ENCODE data around the gene PFKL. TPM values are rescaled to one million over a fixed set of nuclear protein-coding genes. Genes with fewer than 3 reads are reported as not detected.

The PFKL gene
- total and polyA plus RNA-seq, 2 of the 8 experiments (the other 6 are each of a cell fraction or from before 2014, with no cell fraction given) = 80.2 to 82.3 TPM

DNA sequence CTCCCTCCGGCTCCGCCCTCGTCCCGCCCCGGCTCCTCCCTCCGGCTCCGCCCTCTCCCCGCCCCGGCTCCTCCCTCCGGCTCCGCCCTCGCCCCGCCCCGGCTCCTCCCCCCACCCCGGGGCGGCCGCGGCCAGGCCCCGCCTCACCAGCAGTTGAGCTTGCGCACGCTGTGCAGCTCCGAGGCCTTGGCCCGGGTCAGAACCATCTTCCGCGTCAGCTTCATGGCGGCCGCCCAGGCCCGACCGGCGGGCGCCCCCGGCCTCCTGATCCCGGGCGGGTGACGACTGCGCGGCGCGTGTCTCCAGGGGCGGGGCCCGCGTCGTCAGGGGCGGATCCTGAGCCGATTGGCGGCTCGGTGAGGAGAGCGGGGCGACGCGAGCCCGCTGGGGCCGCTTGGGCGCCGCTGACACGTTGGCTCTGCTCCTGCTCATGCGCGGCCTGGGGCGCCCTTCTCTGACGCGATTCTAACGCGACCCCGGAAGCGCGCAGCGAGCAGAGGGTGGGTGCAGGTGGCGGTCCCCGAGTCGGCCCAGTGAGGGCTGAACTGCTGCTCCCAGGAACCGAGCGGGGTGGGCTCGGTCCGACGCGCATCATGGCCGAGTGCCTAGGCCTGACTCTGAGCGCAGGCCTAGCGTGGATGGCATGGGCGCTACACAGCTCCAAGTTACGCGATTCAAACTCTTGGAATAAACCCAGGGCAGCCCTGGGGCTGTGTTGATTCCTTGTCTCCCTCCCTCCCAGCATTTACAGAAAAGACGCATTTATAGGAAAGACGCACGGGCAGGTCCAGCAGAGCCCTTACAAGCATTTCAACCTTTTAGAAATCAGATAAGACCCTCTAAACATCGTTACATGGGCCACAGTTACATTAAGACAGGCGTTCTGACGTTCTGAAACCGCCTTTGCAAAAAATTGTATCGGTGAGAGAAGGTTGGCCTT is 39.4 kb downstream of the PFKL start, which contains the start of gene CFAP410:
Gene CFAP410 (minus strand): TSS at position 420 of the 940 bp plus-strand sequence. CDS start 196 bp downstream, at position 224.
- H3K4ac ChIP-seq (replicated peaks; ENCODE audit: insufficient read length, low read depth, low read length) = peak within 1 kb of the TSS; percentile 84
- H3K27ac ChIP-seq (ENCODE audit: low read depth, low read length) = peak within 1 kb of the TSS; percentile 88
- H3K23me2 ChIP-seq (ENCODE audit: low read depth, low read length) = peaks cover 6% of the 10 kb centered on the region; the same call in 1 of the 2 replicates
- DNase-seq (ENCODE audit: low read depth in 1 of 2, low spot score in 2 of 2) (peak; percentile 84 to 97), FAIRE-seq (no peak)
- no peak within 1 kb of the TSS for H2AK5ac ChIP-seq (ENCODE audit: low read depth, low read length)
- WGBS, 2 experiments (ENCODE audit: extremely low coverage in 1 of 2, insufficient coverage in 1 of 2, insufficient read length in 1 of 2, insufficient replicate concordance in 2 of 2, low coverage in 1 of 2, low lambda C conversion rate in 2 of 2, missing lambda C conversion rate in 1 of 2) = 6% methylated on average over 39 of the region's 90 CpGs; no CpG with 5 or more reads in 1 of the 2 experiments
- H3K79me2 ChIP-seq (ENCODE audit: control insufficient read depth in 1 of 2, insufficient read depth in 2 of 2, low read length in 2 of 2) = no peaks in the 10 kb centered on the region
- H3K79me1 ChIP-seq (ENCODE audit: low read depth, low read length) = no peaks in the 10 kb centered on the region
- peaks cover 0 to 7% (median under 1%) of the 10 kb centered on the region in 4 experiments; a peak in 2 of 7 replicates for H3K4me1 ChIP-seq (replicated peaks in 1 of 4; ENCODE audit: control insufficient read depth in 3 of 4, insufficient read depth in 4 of 4, low read length in 3 of 4)
- CTCF ChIA-PET (ENCODE audit: partially characterized antibody) = interaction anchor here (0.6 to 1.6 kb wide), 7 partner anchors 12 to 105 kb away, joined by 3 to 4 read pairs (median 3); no protein-coding TSS in a partner anchor
- H3K56ac ChIP-seq (replicated peaks; ENCODE audit: insufficient read length, low read depth, low read length) = peak within 1 kb of the TSS; percentile 85
- no peak within 1 kb of the TSS for H2BK12ac ChIP-seq (ENCODE audit: low read depth, low read length)
- H2BK20ac ChIP-seq (ENCODE audit: low read length) = no peak within 1 kb of the TSS
- no peak within 1 kb of the TSS for H2BK15ac ChIP-seq (ENCODE audit: low read length)
- H3K27me3 ChIP-seq (replicated peaks in 1 of 4; ENCODE audit: control insufficient read depth in 3 of 4, extremely low read depth in 1 of 4, insufficient read depth in 3 of 4, low read length in 3 of 4) = no peaks in the 10 kb centered on the region
- peak within 1 kb of the TSS; percentile 72 for H4K91ac ChIP-seq (replicated peaks; ENCODE audit: insufficient read length, low read length)
- POLR2A ChIA-PET (ENCODE audit: partially characterized antibody) = interaction anchor here (0.6 to 2.5 kb wide), 5 partner anchors 9 to 150 kb away, joined by 3 to 7 read pairs (median 4); partner anchors contain the start of gene TRPM2
- H3K18ac ChIP-seq (ENCODE audit: extremely low read depth, low read length) = peak within 1 kb of the TSS; percentile 87; the same call in 1 of the 2 replicates
- H2BK5ac ChIP-seq (ENCODE audit: low read depth, low read length) = peak within 1 kb of the TSS; percentile 91
- H3K4me2 ChIP-seq (ENCODE audit: insufficient read depth in 1 of 2, low read depth in 2 of 2, low read length in 2 of 2) = peak within 1 kb of the TSS; percentile 72 to 92
- H4K8ac ChIP-seq (ENCODE audit: extremely low read depth, insufficient read depth, low read length) = peak within 1 kb of the TSS; percentile 97
- H3K9me3 ChIP-seq (ENCODE audit: insufficient read depth in 2 of 2, low read depth in 1 of 2, low read length in 1 of 2) = no peaks in the 10 kb centered on the region
- H2AFZ ChIP-seq (ENCODE audit: low read length) = peak within 1 kb of the TSS; percentile 35; the same call in 1 of the 2 replicates
- peaks cover 0 to 4% (median 0%) of the 10 kb centered on the region in 4 experiments; a peak in 1 of 8 replicates for H3K36me3 ChIP-seq (ENCODE audit: control insufficient read depth in 2 of 4, insufficient read depth in 4 of 4, low read length in 3 of 4)
- H3K4me3 ChIP-seq (ENCODE audit: extremely low read depth in 1 of 4, insufficient read depth in 2 of 4, low read depth in 3 of 4, low read length in 4 of 4) = peak within 1 kb of the TSS; percentile 77 to 91 (median 80)
- H3K23ac ChIP-seq (ENCODE audit: insufficient read length) = no peak within 1 kb of the TSS
- peak within 1 kb of the TSS; percentile 81 to 87 (median 82) for H3K9ac ChIP-seq (replicated peaks in 1 of 4; ENCODE audit: extremely low read depth in 1 of 4, low read depth in 3 of 4, low read length in 3 of 4)
- no peaks in the 10 kb centered on the region for H4K20me1 ChIP-seq (replicated peaks in 1 of 2; ENCODE audit: control insufficient read depth in 1 of 2, insufficient read depth in 2 of 2, low read length in 2 of 2)
- H3K14ac ChIP-seq (ENCODE audit: insufficient read length) = no peak within 1 kb of the TSS
- peak within 1 kb of the TSS; percentile 74 for H4K5ac ChIP-seq (ENCODE audit: insufficient read length, low read depth, low read length)
- H2BK120ac ChIP-seq (replicated peaks; ENCODE audit: low read depth, low read length) = no peak within 1 kb of the TSS
- TF ChIP-seq, protein P1, sequence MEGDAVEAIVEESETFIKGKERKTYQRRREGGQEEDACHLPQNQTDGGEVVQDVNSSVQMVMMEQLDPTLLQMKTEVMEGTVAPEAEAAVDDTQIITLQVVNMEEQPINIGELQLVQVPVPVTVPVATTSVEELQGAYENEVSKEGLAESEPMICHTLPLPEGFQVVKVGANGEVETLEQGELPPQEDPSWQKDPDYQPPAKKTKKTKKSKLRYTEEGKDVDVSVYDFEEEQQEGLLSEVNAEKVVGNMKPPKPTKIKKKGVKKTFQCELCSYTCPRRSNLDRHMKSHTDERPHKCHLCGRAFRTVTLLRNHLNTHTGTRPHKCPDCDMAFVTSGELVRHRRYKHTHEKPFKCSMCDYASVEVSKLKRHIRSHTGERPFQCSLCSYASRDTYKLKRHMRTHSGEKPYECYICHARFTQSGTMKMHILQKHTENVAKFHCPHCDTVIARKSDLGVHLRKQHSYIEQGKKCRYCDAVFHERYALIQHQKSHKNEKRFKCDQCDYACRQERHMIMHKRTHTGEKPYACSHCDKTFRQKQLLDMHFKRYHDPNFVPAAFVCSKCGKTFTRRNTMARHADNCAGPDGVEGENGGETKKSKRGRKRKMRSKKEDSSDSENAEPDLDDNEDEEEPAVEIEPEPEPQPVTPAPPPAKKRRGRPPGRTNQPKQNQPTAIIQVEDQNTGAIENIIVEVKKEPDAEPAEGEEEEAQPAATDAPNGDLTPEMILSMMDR (IDR thresholded peaks at IDR 0.05; ENCODE audit: control extremely low read depth in 1 of 3, insufficient read depth in 1 of 3, low read depth in 1 of 3, low read length in 3 of 3) = no peak
- TF ChIP-seq, protein P2, sequence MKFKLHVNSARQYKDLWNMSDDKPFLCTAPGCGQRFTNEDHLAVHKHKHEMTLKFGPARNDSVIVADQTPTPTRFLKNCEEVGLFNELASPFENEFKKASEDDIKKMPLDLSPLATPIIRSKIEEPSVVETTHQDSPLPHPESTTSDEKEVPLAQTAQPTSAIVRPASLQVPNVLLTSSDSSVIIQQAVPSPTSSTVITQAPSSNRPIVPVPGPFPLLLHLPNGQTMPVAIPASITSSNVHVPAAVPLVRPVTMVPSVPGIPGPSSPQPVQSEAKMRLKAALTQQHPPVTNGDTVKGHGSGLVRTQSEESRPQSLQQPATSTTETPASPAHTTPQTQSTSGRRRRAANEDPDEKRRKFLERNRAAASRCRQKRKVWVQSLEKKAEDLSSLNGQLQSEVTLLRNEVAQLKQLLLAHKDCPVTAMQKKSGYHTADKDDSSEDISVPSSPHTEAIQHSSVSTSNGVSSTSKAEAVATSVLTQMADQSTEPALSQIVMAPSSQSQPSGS (IDR thresholded peaks at IDR 0.05; ENCODE audit: low read length) = 0 out of 2 replicates have a peak, but pooled peaks have one; percentile 28
- TF ChIP-seq CREB1 (IDR thresholded peaks at IDR 0.05) (peak; percentile 100), POU5F1 (IDR thresholded peaks at IDR 0.05; ENCODE audit: low read depth, low read length) (no peak), RAD21 (IDR thresholded peaks at IDR 0.05 in 1 of 2, conservative IDR thresholded peaks at IDR 0.05 in 1 of 2; ENCODE audit: low read depth in 2 of 2, low read length in 2 of 2) (peak in 1 of 2 experiments; percentile 16; a peak in 1 of 4 replicates)

Measured in H1 (cell line).